GM12878 (cell line): ENCODE results near the gene MIA3. TPM values are rescaled to one million over a fixed set of nuclear protein-coding genes. Genes with fewer than 3 reads are reported as not detected.

Source experiments
- BCL11A ChIP-seq: IDR thresholded peaks from 2 replicates; pipeline ENCODE4 v1.6.1; 2011; ENCODE audit warnings: low read depth, low read length
- BRCA1 ChIP-seq: IDR thresholded peaks from 2 replicates; pipeline ENCODE4 v1.6.1; 2011; ENCODE audit warnings: low read depth, low read length, improper control_type of control experiment
- CEBPZ ChIP-seq: fragments of 150-350 bp; IDR thresholded peaks from 2 replicates; pipeline ENCODE4 v1.6.1; 2016; ENCODE audit warnings: low read depth, low read length
- CREM ChIP-seq: IDR thresholded peaks from 2 replicates; pipeline ENCODE4 v1.6.1; 2014; ENCODE audit warnings: antibody characterized with exemption, low read depth
- CUX1 ChIP-seq: IDR thresholded peaks from 2 replicates; pipeline ENCODE4 v1.6.1; 2012; ENCODE audit warnings: improper control_type of control experiment, low read depth, low read length; ENCODE audit not compliant: insufficient replicate concordance
- JUND ChIP-seq: IDR thresholded peaks from 2 replicates; pipeline ENCODE4 v1.6.1; 2012; ENCODE audit warnings: low read depth, mild to moderate bottlenecking, low read length, improper control_type of control experiment, moderate library complexity
- MAX ChIP-seq: IDR thresholded peaks from 2 replicates; pipeline ENCODE4 v1.6.1; 2012; ENCODE audit warnings: low read depth, low read length, improper control_type of control experiment
- MEF2B ChIP-seq: fragments of 450-650 bp; IDR thresholded peaks from 2 replicates; pipeline ENCODE4 v1.6.1; 2018; ENCODE audit warnings: mild to moderate bottlenecking, moderate library complexity; ENCODE audit not compliant: partially characterized antibody, poor library complexity, severe bottlenecking
- MYC ChIP-seq: IDR thresholded peaks from 2 replicates; pipeline ENCODE4 v1.6.1; 2011; ENCODE audit warnings: mild to moderate bottlenecking, low read length, moderate library complexity, inconsistent platforms; ENCODE audit not compliant: insufficient read depth, insufficient replicate concordance, insufficient read length, severe bottlenecking
- NFXL1 ChIP-seq: fragments of 450-650 bp; IDR thresholded peaks from 2 replicates; pipeline ENCODE4 v1.6.1; 2017; ENCODE audit warnings: antibody characterized with exemption, mild to moderate bottlenecking, borderline replicate concordance
- SP1 ChIP-seq: IDR thresholded peaks from one replicate; pipeline ENCODE4 v1.6.1; 2011; ENCODE audit warnings: low read depth, low read length
- TCF3 ChIP-seq: IDR thresholded peaks from 2 replicates; pipeline ENCODE4 v1.6.1; 2012; ENCODE audit warnings: low read depth, mild to moderate bottlenecking, low read length, borderline replicate concordance; ENCODE audit not compliant: insufficient read depth
- TCF7 ChIP-seq: IDR thresholded peaks from 2 replicates; pipeline ENCODE4 v1.6.1; 2014; ENCODE audit warnings: antibody characterized with exemption, borderline replicate concordance
- ZZZ3 ChIP-seq: IDR thresholded peaks from 2 replicates; pipeline ENCODE4 v1.6.1; 2011; ENCODE audit warnings: low read depth; ENCODE audit not compliant: control insufficient read depth, insufficient read length
- polyA plus RNA-seq, 11 experiments: library from polyadenylated mRNA; depleted of rRNA in 4 of 11; unstranded in 6 of 11; stranded (reverse) in 5 of 11; fragments of >200 nt; fragmentation: Nextera tagmentation in 4 of 11; fragmentation: Illumina TruSeq in 1 of 11; extraction: Ambion mirVana in 4 of 11; extraction: Trizol in 1 of 11; gene quantifications; 1 replicate in 1 of 11; 2 replicates in 10 of 11; pipeline versions ENCODE4 v1.2.1 to v1.2.3, GENCODE V29; 2011 to 2016; ENCODE audit warnings: inconsistent platforms in 2 of 11, missing spikeins in 2 of 11, low read depth in 1 of 11
- total RNA-seq, 4 experiments: library from RNA; depleted of rRNA in 3 of 4; stranded (reverse); fragments of >200 nt in 3 of 4; fragmentation: Illumina TruSeq in 1 of 4; extraction: Trizol in 1 of 4; gene quantifications; 2 replicates each; pipeline versions ENCODE4 v1.2.1 to v1.2.3, GENCODE V29; 2013 to 2021
- TF ChIP-seq, protein P1 (sequence below): fragments of 450-650 bp; IDR thresholded peaks from 2 replicates; pipeline ENCODE4 v1.6.1; 2017; ENCODE audit warnings: mild to moderate bottlenecking, moderate library complexity

The MIA3 gene
- total and polyA plus RNA-seq, 10 of the 15 experiments (the other 5 are each of a cell fraction or from before 2014, with no cell fraction given): 12.9 to 50.8 (median 30.3) TPM

DNA sequence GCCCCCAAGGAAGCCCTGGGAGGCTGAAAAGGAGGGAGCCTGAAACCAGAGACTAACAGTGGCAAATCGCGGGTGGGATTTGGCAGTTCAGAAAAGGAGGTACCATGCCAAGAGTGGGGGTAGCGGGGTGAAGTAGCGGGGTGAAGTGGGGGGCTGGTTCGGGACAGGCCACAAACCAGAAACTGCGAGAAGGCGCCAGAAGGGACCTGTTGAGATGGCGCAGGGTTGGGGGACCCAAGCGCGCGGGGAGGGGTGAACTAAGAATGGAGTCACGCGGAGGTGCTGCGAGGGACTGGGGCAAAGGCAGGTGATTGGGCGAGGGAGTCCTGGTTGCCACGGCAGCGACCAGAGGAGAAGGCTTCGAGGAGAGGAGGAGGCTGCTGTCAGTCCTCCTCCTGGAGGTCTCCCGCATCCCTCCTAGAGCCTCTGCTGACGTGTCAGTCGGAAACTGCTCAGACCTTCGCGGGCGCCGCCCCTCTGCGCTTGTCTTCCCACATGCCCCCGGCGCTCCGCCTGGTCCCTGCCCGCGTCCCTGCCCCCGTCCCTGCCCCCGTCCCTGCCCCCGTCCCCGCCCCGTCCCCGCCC, 438 bp upstream of the MIA3 start (continued):
- TF ChIP-seq CUX1 (no peak), ZZZ3 (no peak), JUND (no peak), BRCA1 (no peak), NFXL1 (peak; percentile 90), MYC (no peak), TCF7 (no peak), TCF3 (no peak), CREM (peak; percentile 13; the same call in 1 of the 2 replicates), MAX (no peak), BCL11A (0 out of 2 replicates have a peak, but pooled peaks have one; percentile 5), MEF2B (peak; percentile 41), SP1 (peak; percentile 83), CEBPZ (no peak)
- TF ChIP-seq, protein P1, sequence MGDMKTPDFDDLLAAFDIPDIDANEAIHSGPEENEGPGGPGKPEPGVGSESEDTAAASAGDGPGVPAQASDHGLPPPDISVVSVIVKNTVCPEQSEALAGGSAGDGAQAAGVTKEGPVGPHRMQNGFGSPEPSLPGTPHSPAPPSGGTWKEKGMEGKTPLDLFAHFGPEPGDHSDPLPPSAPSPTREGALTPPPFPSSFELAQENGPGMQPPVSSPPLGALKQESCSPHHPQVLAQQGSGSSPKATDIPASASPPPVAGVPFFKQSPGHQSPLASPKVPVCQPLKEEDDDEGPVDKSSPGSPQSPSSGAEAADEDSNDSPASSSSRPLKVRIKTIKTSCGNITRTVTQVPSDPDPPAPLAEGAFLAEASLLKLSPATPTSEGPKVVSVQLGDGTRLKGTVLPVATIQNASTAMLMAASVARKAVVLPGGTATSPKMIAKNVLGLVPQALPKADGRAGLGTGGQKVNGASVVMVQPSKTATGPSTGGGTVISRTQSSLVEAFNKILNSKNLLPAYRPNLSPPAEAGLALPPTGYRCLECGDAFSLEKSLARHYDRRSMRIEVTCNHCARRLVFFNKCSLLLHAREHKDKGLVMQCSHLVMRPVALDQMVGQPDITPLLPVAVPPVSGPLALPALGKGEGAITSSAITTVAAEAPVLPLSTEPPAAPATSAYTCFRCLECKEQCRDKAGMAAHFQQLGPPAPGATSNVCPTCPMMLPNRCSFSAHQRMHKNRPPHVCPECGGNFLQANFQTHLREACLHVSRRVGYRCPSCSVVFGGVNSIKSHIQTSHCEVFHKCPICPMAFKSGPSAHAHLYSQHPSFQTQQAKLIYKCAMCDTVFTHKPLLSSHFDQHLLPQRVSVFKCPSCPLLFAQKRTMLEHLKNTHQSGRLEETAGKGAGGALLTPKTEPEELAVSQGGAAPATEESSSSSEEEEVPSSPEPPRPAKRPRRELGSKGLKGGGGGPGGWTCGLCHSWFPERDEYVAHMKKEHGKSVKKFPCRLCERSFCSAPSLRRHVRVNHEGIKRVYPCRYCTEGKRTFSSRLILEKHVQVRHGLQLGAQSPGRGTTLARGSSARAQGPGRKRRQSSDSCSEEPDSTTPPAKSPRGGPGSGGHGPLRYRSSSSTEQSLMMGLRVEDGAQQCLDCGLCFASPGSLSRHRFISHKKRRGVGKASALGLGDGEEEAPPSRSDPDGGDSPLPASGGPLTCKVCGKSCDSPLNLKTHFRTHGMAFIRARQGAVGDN: no peak; the same call in 1 of the 2 replicates
